ENCODE data around the gene EIF3K.

DNA sequence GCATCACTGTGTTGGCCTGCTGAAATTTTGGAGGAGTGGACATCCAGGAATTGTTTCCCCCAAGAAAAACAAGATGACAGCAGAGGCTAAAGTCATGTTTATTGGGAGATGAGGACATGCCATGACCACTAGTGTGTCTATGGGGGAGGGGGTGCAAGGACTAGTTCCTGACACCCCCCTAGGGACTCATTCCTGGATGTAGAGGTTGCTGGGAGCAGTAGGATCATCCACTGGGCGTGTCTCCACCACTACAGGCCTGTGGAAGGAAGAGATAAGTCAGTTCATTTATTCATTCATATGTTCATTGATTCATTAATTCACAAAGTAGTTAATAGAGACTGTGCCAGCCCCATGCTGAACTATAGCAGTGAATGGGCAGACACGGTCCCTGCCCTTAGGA lies 31.4 kb upstream of the EIF3K start:
- no peak for TF ChIP-seq POLR2A (IDR thresholded peaks at IDR 0.05)
- TF ChIP-seq, protein P1, sequence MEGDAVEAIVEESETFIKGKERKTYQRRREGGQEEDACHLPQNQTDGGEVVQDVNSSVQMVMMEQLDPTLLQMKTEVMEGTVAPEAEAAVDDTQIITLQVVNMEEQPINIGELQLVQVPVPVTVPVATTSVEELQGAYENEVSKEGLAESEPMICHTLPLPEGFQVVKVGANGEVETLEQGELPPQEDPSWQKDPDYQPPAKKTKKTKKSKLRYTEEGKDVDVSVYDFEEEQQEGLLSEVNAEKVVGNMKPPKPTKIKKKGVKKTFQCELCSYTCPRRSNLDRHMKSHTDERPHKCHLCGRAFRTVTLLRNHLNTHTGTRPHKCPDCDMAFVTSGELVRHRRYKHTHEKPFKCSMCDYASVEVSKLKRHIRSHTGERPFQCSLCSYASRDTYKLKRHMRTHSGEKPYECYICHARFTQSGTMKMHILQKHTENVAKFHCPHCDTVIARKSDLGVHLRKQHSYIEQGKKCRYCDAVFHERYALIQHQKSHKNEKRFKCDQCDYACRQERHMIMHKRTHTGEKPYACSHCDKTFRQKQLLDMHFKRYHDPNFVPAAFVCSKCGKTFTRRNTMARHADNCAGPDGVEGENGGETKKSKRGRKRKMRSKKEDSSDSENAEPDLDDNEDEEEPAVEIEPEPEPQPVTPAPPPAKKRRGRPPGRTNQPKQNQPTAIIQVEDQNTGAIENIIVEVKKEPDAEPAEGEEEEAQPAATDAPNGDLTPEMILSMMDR (IDR thresholded peaks at IDR 0.05) = no peak

Measured in heart left ventricle (tissue), 13 donors.